ENCODE results near the gene SH3RF3.

SH3RF3 gene

GRCh38 chr2:109340381-109340780 is 211.4 kb downstream of the SH3RF3 start:
- DNase-seq: no peak

- DNase-seq: no peak
These were observed 212.6 kb downstream of the SH3RF3 start for GRCh38 chr2:109341355-109342255.

- no peak for DNase-seq
These were observed 213.3 kb downstream of the SH3RF3 start for GRCh38 chr2:109342256-109342850.

GRCh38 chr2:109342930-109343329 is 213.9 kb downstream of the SH3RF3 start:
- no peak for DNase-seq

GRCh38 chr2:109343460-109343859 is 214.5 kb downstream of the SH3RF3 start:
- DNase-seq: no peak

- DNase-seq: no peak
These were observed 215.3 kb downstream of the SH3RF3 start for GRCh38 chr2:109344270-109344805.

GRCh38 chr2:109345091-109345490 is 216.1 kb downstream of the SH3RF3 start:
- DNase-seq: no peak

- DNase-seq: no peak
These were observed 216.9 kb downstream of the SH3RF3 start for GRCh38 chr2:109345653-109346480.

GRCh38 chr2:109346601-109347228 is 217.7 kb downstream of the SH3RF3 start:
- no peak for DNase-seq

- no peak for DNase-seq
These were observed 218.6 kb downstream of the SH3RF3 start for GRCh38 chr2:109347626-109348025.

GRCh38 chr2:109348190-109348589 is 219.2 kb downstream of the SH3RF3 start:
- DNase-seq: no peak

- DNase-seq: no peak
These were observed 219.9 kb downstream of the SH3RF3 start for GRCh38 chr2:109348671-109349502.

- no peak for DNase-seq
These were observed 220.8 kb downstream of the SH3RF3 start for GRCh38 chr2:109349503-109350465.

GRCh38 chr2:109350526-109350925 is 221.5 kb downstream of the SH3RF3 start:
- no peak for DNase-seq

GRCh38 chr2:109351164-109351756 is 222.3 kb downstream of the SH3RF3 start:
- no peak for DNase-seq

- DNase-seq: no peak
These were observed 223.3 kb downstream of the SH3RF3 start for GRCh38 chr2:109352056-109352897.

GRCh38 chr2:109352898-109353689 is 224.1 kb downstream of the SH3RF3 start:
- DNase-seq: no peak

Data from right kidney (tissue), 1 donor.